K562 (cell line): ENCODE measurements around the gene WIPF1.

Experiments
- EP300 ChIP-seq: IDR thresholded peaks from 2 replicates; pipeline ENCODE4 v1.6.1; 2012; ENCODE audit warnings: low read length, improper control_type of control experiment
- EZH2 ChIP-seq: IDR thresholded peaks from 2 replicates; pipeline ENCODE4 v1.6.1; 2012; ENCODE audit warnings: low read depth, mild to moderate bottlenecking, inconsistent platforms, low read length, borderline replicate concordance
- ILF3 ChIP-seq: fragments of 450-650 bp; IDR thresholded peaks from 2 replicates; pipeline ENCODE4 v1.6.1; 2018; ENCODE audit warnings: antibody characterized with exemption, mild to moderate bottlenecking, moderate library complexity, borderline replicate concordance
- PCBP1 ChIP-seq: fragments of 200-400 bp; formaldehyde crosslinking; IDR thresholded peaks from 2 replicates; pipeline ENCODE4 v1.6.1; 2018; ENCODE audit warnings: mild to moderate bottlenecking, low read depth, low read length; ENCODE audit not compliant: poor library complexity, severe bottlenecking

- TF ChIP-seq EZH2 (no peak), EP300 (no peak), PCBP1 (no peak), ILF3 (no peak)
Observed at GRCh38 chr2:174516501-174517378, 80.9 kb downstream of the WIPF1 start.
